DND-41 (cell line): ENCODE measurements around the gene WDPCP.
"Not testable (repeated sequence)": the region's sequence is repeated elsewhere in the genome, so short reads cannot be mapped to it uniquely, and the experiment has no call there.

ENCODE experiments used
- ATAC-seq: fragments of 200-7000 bp; cut with Tn5 transposase; 3 replicates; pipeline ENCODE4 v1.9.1; 2021; ENCODE audit warnings: low read depth; ENCODE audit not compliant: insufficient read depth
- DNase-seq: peaks from one replicate; pipeline ENCODE4 v3.0.0-alpha.2; 2020
- H2AFZ ChIP-seq: 2 replicates; pipeline ENCODE4 v1.6.0; 2012; ENCODE audit warnings: low read depth, low read length
- H3K27ac ChIP-seq: 2 replicates; pipeline ENCODE4 v1.5.1; 2012; ENCODE audit warnings: low read length, inconsistent platforms
- H3K27me3 ChIP-seq: fragments of 200-600 bp; sonication (generic); 2 replicates; pipeline ENCODE4 v1.6.0; 2012; ENCODE audit warnings: low read length, mild to moderate bottlenecking, inconsistent platforms; ENCODE audit not compliant: insufficient read depth, poor library complexity
- H3K36me3 ChIP-seq: 2 replicates; pipeline ENCODE4 v1.5.1; 2012; ENCODE audit warnings: low read length, inconsistent platforms; ENCODE audit not compliant: insufficient read depth
- H3K4me1 ChIP-seq: 2 replicates; pipeline ENCODE4 v1.5.1; 2012; ENCODE audit warnings: mild to moderate bottlenecking, low read length; ENCODE audit not compliant: insufficient read depth
- H3K4me2 ChIP-seq: 2 replicates; pipeline ENCODE4 v1.6.0; 2012; ENCODE audit warnings: mild to moderate bottlenecking, moderate library complexity, low read length, inconsistent platforms; ENCODE audit not compliant: insufficient read depth
- H3K4me3 ChIP-seq, 2 experiments: fragments of 200-600 bp in 1 of 2; shearing (Covaris generic) in 1 of 2; 2 replicates each; pipeline ENCODE4 v1.5.1; 2012 to 2016; ENCODE audit warnings: inconsistent platforms in 2 of 2, low read length in 2 of 2, mild to moderate bottlenecking in 2 of 2, low read depth in 1 of 2, moderate library complexity in 1 of 2
- H3K79me2 ChIP-seq: 2 replicates; pipeline ENCODE4 v1.6.0; 2012; ENCODE audit warnings: low read length, inconsistent platforms; ENCODE audit not compliant: insufficient read depth
- H3K9ac ChIP-seq: 2 replicates; pipeline ENCODE4 v1.6.0; 2012; ENCODE audit warnings: low read depth, mild to moderate bottlenecking, inconsistent platforms, low read length, moderate library complexity
- H3K9me3 ChIP-seq: 2 replicates; pipeline ENCODE4 v1.5.1; 2012; ENCODE audit warnings: low read length, moderate library complexity, mild to moderate bottlenecking, inconsistent platforms; ENCODE audit not compliant: insufficient read depth, severe bottlenecking
- H4K20me1 ChIP-seq: 2 replicates; pipeline ENCODE4 v1.6.0; 2012; ENCODE audit warnings: low read length; ENCODE audit not compliant: insufficient read depth
- CTCF ChIP-seq: IDR thresholded peaks from 2 replicates; pipeline ENCODE4 v1.5.1; 2012; ENCODE audit warnings: borderline replicate concordance, low read length, moderate library complexity, mild to moderate bottlenecking; ENCODE audit not compliant: poor library complexity, severe bottlenecking; ENCODE audit errors: extremely low read depth
- EZH2 ChIP-seq: IDR thresholded peaks from 3 replicates; pipeline ENCODE4 v1.6.1; 2012; ENCODE audit warnings: borderline replicate concordance, low read depth, mild to moderate bottlenecking, moderate library complexity, low read length, inconsistent platforms; ENCODE audit not compliant: severe bottlenecking

Gene WDPCP

GRCh38 chr2:63334910-63335309 lies 253.4 kb downstream of the WDPCP start:
- H3K36me3 ChIP-seq, result no peaks in the 10 kb centered on the region
- no peak for DNase-seq
- no peaks in the 10 kb centered on the region for H3K4me1 ChIP-seq
- no peak for ATAC-seq
- no peaks in the 10 kb centered on the region for H3K9me3 ChIP-seq
- no peak overlapping the region for H3K4me2 ChIP-seq
- H3K27ac ChIP-seq, result no peak overlapping the region
- H3K4me3 ChIP-seq, result no peak overlapping the region
- H3K9ac ChIP-seq, result no peak overlapping the region
- no peaks in the 10 kb centered on the region for H3K79me2 ChIP-seq
- TF ChIP-seq EZH2 (no peak), CTCF (no peak)
- no peaks in the 10 kb centered on the region for H3K27me3 ChIP-seq
- H2AFZ ChIP-seq, result no peak overlapping the region
- no peaks in the 10 kb centered on the region for H4K20me1 ChIP-seq

- Histone ChIP-seq H2AFZ (no peak overlapping the region), H3K4me1 (no peaks in the 10 kb centered on the region), H3K27ac (no peak overlapping the region), H4K20me1 (no peaks in the 10 kb centered on the region), H3K4me2 (no peak overlapping the region), H3K36me3 (no peaks in the 10 kb centered on the region), H3K27me3 (no peaks in the 10 kb centered on the region), H3K9ac (no peak overlapping the region), H3K79me2 (no peaks in the 10 kb centered on the region), H3K4me3 (no peak overlapping the region), H3K9me3 (no peaks in the 10 kb centered on the region)
- DNase-seq (no peak), ATAC-seq (no peak)
- TF ChIP-seq CTCF, result no peak
- TF ChIP-seq EZH2, result no peak
These were observed 261.8 kb downstream of the WDPCP start for GRCh38 chr2:63326473-63326872.

- H3K27ac ChIP-seq, H3K4me2 ChIP-seq, H3K4me1 ChIP-seq, H4K20me1 ChIP-seq, H3K9me3 ChIP-seq, H3K36me3 ChIP-seq, H3K27me3 ChIP-seq, DNase-seq, ATAC-seq, H3K9ac ChIP-seq, H3K79me2 ChIP-seq, H2AFZ ChIP-seq, H3K4me3 ChIP-seq: not testable (repeated sequence)
These were observed 264.6 kb downstream of the WDPCP start for GRCh38 chr2:63323662-63324061.

GRCh38 chr2:63321973-63322372 lies 266.3 kb downstream of the WDPCP start:
- not testable (repeated sequence) for DNase-seq, H4K20me1 ChIP-seq

More at GRCh38 chr2:63321973-63322372, 266.3 kb downstream of the WDPCP start:
- H2AFZ ChIP-seq, H3K4me1 ChIP-seq, H3K27me3 ChIP-seq, H3K9ac ChIP-seq, ATAC-seq, H3K27ac ChIP-seq, H3K4me3 ChIP-seq, H3K79me2 ChIP-seq, H3K36me3 ChIP-seq, H3K9me3 ChIP-seq, H3K4me2 ChIP-seq: not testable (repeated sequence)
